Erythroblast (primary cell): ENCODE data around the gene TECPR1.

Source experiments
- GATA1 ChIP-seq: IDR thresholded peaks from 2 replicates; pipeline ENCODE4 v1.6.1; 2011; ENCODE audit warnings: low read depth, mild to moderate bottlenecking, control low read depth, low read length, moderate library complexity
- POLR2A ChIP-seq: IDR thresholded peaks from 2 replicates; pipeline ENCODE4 v1.6.1; 2011; ENCODE audit warnings: mild to moderate bottlenecking, low read length

DNA sequence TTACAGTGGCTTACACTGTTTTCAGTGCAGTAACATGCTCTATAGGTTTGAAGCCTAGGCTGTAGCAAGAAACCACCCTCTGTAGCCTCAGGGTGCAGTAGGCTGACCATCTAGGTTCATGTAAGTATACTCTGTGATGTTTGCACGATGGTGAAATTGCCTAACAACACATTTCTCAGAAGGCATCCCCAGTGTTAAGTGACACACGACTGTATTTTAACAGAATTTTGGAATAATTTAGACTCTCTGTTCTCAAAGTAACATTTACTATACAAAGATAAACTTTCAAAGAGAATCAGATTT, 85.4 kb downstream of the TECPR1 start:
- TF ChIP-seq POLR2A = no peak
- no peak for TF ChIP-seq GATA1
